GM21786 (cell line): ENCODE results near the gene KIF15.
"Not testable (repeated sequence)": the region's sequence is repeated elsewhere in the genome, so short reads cannot be mapped to it uniquely, and the experiment has no call there.

ENCODE experiments used
- ATAC-seq: cut with Tn5 transposase; IDR thresholded peaks from one replicate; pipeline ENCODE4 v1.9.1; 2021; ENCODE audit not compliant: unreplicated experiment

KIF15 gene

DNA sequence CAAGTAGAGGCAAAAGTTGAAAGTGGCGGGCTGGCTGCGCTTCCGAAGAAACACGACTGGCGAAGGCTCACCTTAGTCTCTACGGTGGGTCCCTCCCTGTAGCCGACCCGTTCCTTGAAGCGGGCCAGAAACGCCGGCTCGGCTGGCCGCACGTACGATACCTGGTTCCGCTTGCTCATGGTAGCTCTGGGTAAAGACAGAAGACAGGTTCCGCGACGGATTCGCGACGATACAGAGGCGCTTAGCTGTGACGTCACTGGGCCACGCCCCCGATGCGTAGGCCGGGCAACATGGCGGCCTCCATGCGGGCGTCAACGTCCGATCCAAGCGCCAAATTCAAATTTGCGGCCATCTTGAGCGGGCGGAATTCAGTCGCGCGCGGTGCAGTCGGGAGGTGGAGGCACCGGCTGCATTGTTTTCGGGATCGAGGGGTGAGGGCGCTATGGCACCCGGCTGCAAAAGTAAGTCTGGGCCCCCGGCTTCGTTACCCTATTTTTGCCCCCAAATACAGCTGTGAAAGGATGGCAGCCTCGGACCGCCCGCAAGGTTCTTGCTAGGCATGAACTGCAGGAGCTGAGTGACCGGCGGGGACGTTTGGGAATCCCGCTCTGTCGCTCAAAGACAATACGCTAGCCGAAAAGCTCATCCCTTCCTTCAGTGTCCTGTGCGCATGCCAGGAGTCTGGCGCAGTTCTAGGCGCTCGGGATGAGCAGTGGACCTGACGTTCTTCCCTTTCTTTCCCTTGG, at the start of gene KIF15, which contains the start of gene KIAA1143:
TSS of gene KIF15 (plus strand) at position 371 of the 746 bp plus-strand sequence. CDS start at position 443, 72 bp downstream.
TSS of gene KIAA1143 (minus strand) at position 196 of the 746 bp plus-strand sequence. CDS start at position 179, 17 bp downstream.
- peak; percentile 86 for ATAC-seq

- peak; percentile 56 for ATAC-seq
These were observed 49.0 kb upstream of the KIF15 start, which contains the start of gene ZNF502 for GRCh38 chr3:44712455-44713075. Gene ZNF502 (plus strand): TSS chr3:44712660. CDS start chr3:44720262, 7,602 bp downstream.

DNA sequence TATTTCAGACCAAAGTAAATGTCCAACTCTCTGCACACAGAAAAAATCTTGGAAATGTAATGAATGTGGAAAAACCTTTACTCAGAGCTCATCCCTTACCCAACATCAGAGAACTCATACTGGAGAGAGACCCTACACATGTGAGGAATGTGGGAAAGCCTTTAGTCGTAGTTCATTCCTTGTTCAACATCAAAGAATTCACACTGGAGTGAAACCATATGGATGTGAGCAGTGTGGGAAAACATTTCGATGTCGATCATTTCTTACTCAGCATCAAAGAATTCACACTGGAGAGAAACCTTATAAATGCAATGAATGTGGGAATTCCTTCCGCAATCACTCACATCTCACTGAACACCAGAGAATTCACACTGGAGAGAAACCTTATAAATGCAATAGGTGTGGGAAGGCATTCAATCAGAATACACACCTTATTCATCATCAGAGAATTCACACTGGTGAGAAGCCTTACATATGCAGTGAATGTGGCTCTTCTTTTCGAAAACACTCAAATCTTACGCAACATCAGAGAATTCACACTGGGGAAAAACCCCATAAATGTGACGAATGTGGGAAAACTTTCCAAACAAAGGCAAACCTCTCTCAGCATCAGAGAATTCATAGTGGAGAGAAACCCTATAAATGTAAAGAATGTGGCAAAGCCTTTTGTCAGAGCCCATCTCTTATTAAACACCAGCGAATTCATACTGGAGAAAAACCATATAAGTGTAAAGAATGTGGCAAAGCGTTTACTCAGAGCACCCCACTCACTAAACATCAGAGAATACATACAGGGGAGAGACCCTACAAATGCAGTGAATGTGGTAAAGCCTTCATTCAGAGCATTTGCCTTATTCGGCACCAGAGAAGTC, 40.1 kb upstream of the KIF15 start:
- no peak for ATAC-seq

DNA sequence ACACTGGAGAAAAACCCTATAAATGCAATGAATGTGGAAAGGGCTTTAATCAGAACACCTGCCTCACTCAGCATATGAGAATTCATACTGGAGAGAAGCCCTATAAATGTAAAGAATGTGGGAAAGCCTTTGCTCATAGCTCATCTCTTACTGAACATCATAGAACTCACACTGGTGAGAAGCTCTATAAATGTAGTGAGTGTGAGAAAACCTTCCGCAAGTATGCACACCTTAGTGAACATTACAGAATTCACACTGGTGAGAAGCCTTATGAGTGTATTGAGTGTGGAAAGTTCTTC, 39.5 kb upstream of the KIF15 start:
- no peak for ATAC-seq

- ATAC-seq = peak; percentile 88
These were observed 32.1 kb upstream of the KIF15 start, which contains the start of gene ZNF501 for GRCh38 chr3:44729384-44729910. Gene ZNF501 (plus strand): TSS chr3:44729635. CDS start chr3:44734422, 4,787 bp downstream.

DNA sequence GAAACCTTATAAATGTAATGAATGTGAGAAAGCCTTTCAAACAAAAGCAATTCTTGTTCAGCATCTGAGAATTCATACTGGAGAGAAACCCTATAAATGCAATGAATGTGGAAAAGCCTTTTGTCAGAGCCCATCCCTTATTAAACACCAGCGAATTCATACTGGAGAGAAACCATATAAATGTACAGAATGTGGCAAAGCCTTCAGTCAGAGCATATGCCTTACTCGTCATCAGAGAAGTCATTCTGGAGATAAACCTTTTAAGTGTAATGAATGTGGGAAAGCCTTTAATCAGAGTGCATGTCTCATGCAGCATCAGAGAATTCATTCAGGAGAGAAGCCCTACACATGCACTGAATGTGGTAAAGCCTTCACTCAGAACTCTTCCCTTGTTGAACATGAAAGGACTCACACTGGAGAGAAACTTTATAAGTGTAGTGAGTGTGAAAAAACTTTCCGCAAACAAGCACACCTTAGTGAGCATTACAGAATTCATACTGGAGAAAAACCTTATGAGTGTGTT, 26.9 kb upstream of the KIF15 start:
- ATAC-seq = no peak

DNA sequence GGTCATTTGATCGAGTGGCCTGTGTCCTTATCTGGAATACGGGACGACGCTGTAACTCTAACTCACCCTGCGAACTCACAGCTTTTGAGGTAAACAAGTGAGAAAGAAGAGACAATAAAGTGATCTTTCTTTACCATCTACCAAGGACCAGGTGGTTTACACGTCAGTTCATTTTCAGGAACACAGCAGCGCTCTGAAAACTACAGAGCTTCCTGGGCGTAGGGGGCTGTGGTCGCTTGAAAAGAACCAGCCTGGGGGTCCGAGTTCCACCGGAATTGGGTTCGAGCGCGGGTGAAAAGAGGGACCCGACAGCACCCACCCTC, 532 bp upstream of the KIF15 start:
- ATAC-seq = no peak

GRCh38 chr3:44762170-44762677, 630 bp downstream of the KIF15 start:
- ATAC-seq = no peak

GRCh38 chr3:44762690-44763089, 1.1 kb downstream of the KIF15 start:
- ATAC-seq = no peak

GRCh38 chr3:44764248-44764647, 2.7 kb downstream of the KIF15 start:
- no peak for ATAC-seq

GRCh38 chr3:44771424-44772098, 10.0 kb downstream of the KIF15 start:
- ATAC-seq = no peak

DNA sequence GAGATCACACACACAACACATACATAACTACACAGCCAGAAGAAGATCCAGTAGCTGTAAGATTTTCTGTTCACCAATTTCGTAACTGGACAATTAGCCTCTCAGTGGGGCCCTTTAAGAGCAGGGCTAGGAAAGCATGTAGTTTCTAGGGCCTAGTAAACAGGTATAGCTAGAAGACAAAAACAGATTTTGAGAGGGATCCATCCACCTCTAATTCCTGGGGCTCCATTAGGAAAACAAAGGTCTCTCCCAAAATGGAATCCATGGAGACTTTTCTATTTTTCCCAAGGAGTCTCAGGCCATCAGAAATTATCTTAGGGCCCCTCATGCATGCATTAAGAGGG, 10.5 kb downstream of the KIF15 start:
- ATAC-seq = no peak

DNA sequence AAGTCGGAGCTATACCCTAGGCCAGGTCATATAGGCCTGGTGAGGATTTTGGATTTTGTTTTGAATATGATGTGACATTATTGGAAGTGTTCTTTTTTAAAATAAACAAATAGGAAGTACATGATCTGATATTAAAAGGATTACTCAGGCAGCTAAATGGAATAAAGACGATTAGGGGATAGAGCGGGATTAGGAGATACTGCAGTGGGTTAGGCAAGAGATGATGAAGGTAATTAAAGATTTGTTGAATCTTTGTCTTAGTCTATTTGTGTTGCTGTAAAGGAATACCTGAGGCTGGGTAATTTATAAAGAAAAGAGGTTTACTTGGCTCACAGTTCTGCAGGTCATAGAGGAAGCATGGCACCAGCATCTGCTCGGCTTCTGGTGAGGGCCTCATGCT, 21.3 kb downstream of the KIF15 start:
- no peak for ATAC-seq

DNA sequence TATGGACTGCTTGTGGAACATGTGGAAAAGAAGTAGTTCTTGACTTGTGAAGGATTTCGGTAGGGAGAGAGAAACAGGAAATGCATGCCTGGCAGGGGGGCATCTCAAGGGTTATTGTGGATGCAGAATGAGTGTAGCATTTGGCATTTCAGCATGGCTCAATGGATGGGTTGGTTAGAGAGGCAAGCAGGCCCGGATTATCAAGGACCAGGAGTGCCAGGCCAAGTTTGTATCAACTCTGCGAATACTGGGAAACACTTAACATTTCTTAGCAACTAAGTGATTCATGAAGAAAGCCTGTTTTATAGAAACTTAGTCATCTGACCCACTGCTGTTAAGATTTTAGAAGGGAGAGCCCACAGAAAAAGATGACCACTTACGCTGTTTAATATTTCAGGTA, 33.6 kb downstream of the KIF15 start:
- ATAC-seq = no peak

DNA sequence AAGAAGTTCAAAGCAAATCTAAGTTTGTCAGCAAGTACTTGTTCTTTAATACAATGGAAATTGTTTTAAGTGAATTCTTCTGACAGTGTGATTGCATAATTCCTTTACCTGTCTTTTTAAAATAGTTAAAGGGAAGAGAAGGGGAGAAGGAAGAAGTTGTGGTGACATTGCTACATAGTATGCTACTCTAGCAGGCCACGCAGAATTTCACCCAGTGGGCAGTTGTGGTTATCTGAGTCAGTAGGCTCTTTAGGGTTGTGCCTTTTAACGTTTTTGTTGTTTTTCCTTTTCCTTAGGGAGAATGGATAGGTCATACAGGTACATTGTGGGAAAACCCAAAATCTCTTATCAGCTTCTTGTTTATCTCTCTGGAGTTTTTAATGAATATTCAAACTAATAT, 40.4 kb downstream of the KIF15 start:
- no peak for ATAC-seq

DNA sequence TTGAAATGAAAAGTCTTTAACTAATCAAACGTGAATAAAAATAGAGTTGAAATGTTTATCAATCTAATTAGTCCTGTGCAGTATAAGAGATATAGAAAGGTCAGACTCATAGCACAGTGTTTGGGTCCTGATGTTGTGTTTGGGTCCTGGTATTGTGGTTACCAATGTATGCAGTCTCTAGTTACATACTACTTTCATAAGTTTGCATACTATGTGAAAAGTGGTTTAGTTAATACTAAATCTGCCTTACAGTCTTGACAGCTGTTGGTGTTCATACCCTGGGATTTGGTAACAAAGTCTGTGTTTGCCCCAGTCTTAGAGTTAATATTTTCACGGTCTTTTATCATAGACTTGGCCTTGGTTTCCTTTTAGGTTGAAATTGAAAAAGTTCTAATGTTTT, 41.7 kb downstream of the KIF15 start:
- peak; percentile 66 for ATAC-seq

DNA sequence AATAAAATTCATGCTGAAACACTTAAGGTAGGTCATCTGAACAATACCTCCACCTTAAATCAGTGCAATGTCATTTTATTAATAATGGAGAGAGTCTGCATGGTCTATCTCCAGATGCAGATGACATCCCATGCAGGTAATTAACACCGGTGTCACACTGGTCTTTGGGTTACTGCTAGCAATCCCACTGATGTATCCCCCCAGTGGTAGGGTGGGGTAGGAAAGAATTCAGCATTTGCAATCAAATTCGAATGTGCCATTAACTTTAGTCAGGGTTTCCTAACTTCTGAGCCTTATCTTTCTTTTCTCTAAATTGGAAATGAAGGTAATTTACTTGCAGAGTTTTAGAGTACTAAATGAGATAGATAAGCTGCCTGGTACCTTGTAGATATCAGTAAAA, 44.4 kb downstream of the KIF15 start:
- ATAC-seq = no peak

- ATAC-seq = no peak
These were observed 53.2 kb downstream of the KIF15 start for GRCh38 chr3:44814751-44815150.

- ATAC-seq = not testable (repeated sequence)
These were observed 54.7 kb downstream of the KIF15 start for GRCh38 chr3:44816334-44816733.

DNA sequence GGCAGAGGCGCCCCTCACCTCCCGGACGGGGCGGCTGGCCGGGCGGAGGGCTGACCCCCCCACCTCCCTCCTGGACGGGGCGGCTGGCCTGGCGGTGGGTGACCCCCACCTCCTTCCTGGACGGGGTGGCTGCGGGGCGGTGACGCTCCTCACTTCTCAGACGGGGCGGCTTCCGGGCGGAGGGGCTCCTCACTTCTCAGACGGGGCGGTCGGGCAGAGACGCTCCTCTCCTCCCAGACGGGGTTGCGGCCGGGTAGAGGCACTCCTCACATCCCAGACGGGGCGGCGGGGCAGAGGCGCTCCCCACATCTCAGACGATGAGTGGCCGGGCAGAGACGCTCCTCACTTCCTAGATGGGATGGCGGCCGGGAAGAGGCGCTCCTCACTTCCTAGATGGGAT, 59.6 kb downstream of the KIF15 start:
- ATAC-seq = not testable (repeated sequence)
